H9 (cell line): ENCODE data around the gene ANKRD28. TPM values are rescaled to one million over a fixed set of nuclear protein-coding genes. Genes with fewer than 3 reads are reported as not detected.

Experiments
- DNase-seq: peaks from one replicate; pipeline ENCODE4 v3.0.0-alpha.2; 2017
- H2AFZ ChIP-seq: one replicate; pipeline ENCODE4 v1.6.1; 2013; ENCODE audit warnings: mild to moderate bottlenecking, low read length, control low read depth, moderate library complexity
- H2AK5ac ChIP-seq: 2 replicates; pipeline ENCODE4 v1.6.1; 2013; ENCODE audit warnings: low read length, control low read depth, mixed read lengths; ENCODE audit not compliant: insufficient read length
- H2BK120ac ChIP-seq: one replicate; pipeline ENCODE4 v1.6.1; 2013; ENCODE audit warnings: low read depth, mild to moderate bottlenecking, low read length, control low read depth, inconsistent platforms; ENCODE audit not compliant: poor library complexity, severe bottlenecking
- H2BK12ac ChIP-seq: 2 replicates; pipeline ENCODE4 v1.6.1; 2013; ENCODE audit warnings: low read length, control low read depth, mixed read lengths, low read depth; ENCODE audit not compliant: insufficient read length
- H2BK15ac ChIP-seq: 2 replicates; pipeline ENCODE4 v1.6.1; 2013; ENCODE audit warnings: low read depth, low read length, control low read depth
- H2BK20ac ChIP-seq: one replicate; pipeline ENCODE4 v1.6.1; 2013; ENCODE audit warnings: low read depth, mild to moderate bottlenecking, low read length, control low read depth, inconsistent platforms; ENCODE audit not compliant: poor library complexity, severe bottlenecking
- H2BK5ac ChIP-seq: 2 replicates; pipeline ENCODE4 v1.6.1; 2013; ENCODE audit warnings: low read length, control low read depth, mixed read lengths; ENCODE audit not compliant: insufficient read length
- H3K14ac ChIP-seq: 2 replicates; pipeline ENCODE4 v1.6.1; 2013; ENCODE audit warnings: low read length, control low read depth; ENCODE audit not compliant: insufficient read depth
- H3K18ac ChIP-seq: 2 replicates; pipeline ENCODE4 v1.6.1; 2013; ENCODE audit warnings: low read depth, mild to moderate bottlenecking, mixed read lengths, low read length, control low read depth; ENCODE audit not compliant: insufficient read length
- H3K23ac ChIP-seq: 2 replicates; pipeline ENCODE4 v1.6.1; 2013; ENCODE audit warnings: low read length, control low read depth, mixed read lengths, low read depth; ENCODE audit not compliant: insufficient read length
- H3K23me2 ChIP-seq: 2 replicates; pipeline ENCODE4 v1.6.1; 2013; ENCODE audit warnings: low read depth, mild to moderate bottlenecking, mixed read lengths, low read length, control low read depth; ENCODE audit not compliant: insufficient read length, poor library complexity, severe bottlenecking
- H3K27ac ChIP-seq: 2 replicates; pipeline ENCODE4 v1.5.1; 2013; ENCODE audit warnings: low read length, control low read depth, mixed read lengths, low read depth; ENCODE audit not compliant: insufficient read length
- H3K27me3 ChIP-seq: 2 replicates; pipeline ENCODE4 v1.6.1; 2013; ENCODE audit warnings: low read length, control low read depth, inconsistent platforms; ENCODE audit not compliant: insufficient read depth
- H3K4ac ChIP-seq: 2 replicates; pipeline ENCODE4 v1.6.1; 2013; ENCODE audit warnings: low read depth, mild to moderate bottlenecking, control low read depth, inconsistent platforms, low read length, moderate library complexity
- H3K4me1 ChIP-seq: 2 replicates; pipeline ENCODE4 v1.6.1; 2013; ENCODE audit warnings: low read length, control low read depth, inconsistent platforms; ENCODE audit not compliant: insufficient read depth
- H3K4me2 ChIP-seq: 2 replicates; pipeline ENCODE4 v1.6.1; 2013; ENCODE audit warnings: low read length, control low read depth, mixed read lengths; ENCODE audit not compliant: insufficient read length, insufficient read depth
- H3K56ac ChIP-seq: 2 replicates; pipeline ENCODE4 v1.6.1; 2013; ENCODE audit warnings: low read depth, mild to moderate bottlenecking, mixed read lengths, low read length, control low read depth; ENCODE audit not compliant: insufficient read length
- H3K79me1 ChIP-seq: 2 replicates; pipeline ENCODE4 v1.6.1; 2013; ENCODE audit warnings: low read depth, mild to moderate bottlenecking, moderate library complexity, low read length, control low read depth, inconsistent platforms; ENCODE audit not compliant: insufficient read depth, poor library complexity, severe bottlenecking
- H3K79me2 ChIP-seq: 2 replicates; pipeline ENCODE4 v1.6.1; 2013; ENCODE audit warnings: low read length, control low read depth, inconsistent platforms; ENCODE audit not compliant: insufficient read depth
- H3K9ac ChIP-seq: 2 replicates; pipeline ENCODE4 v1.6.1; 2013; ENCODE audit warnings: low read length, control low read depth, mixed read lengths; ENCODE audit not compliant: insufficient read length; ENCODE audit errors: extremely low read depth
- H3K9me3 ChIP-seq: one replicate; pipeline ENCODE4 v1.6.1; 2013; ENCODE audit warnings: low read depth, low read length, inconsistent platforms; ENCODE audit not compliant: control insufficient read depth
- H3T11ph ChIP-seq: one replicate; pipeline ENCODE4 v1.6.1; 2013; ENCODE audit warnings: mild to moderate bottlenecking, low read length, control low read depth, inconsistent platforms
- H4K20me1 ChIP-seq: one replicate; pipeline ENCODE4 v1.6.1; 2013; ENCODE audit not compliant: control insufficient read depth, insufficient read length, insufficient read depth
- H4K5ac ChIP-seq: 2 replicates; pipeline ENCODE4 v1.6.1; 2013; ENCODE audit warnings: low read depth, mild to moderate bottlenecking, mixed read lengths, low read length, control low read depth; ENCODE audit not compliant: insufficient read length
- H4K8ac ChIP-seq: replicated peaks from 2 replicates; pipeline ENCODE4 v1.6.1; 2013; ENCODE audit warnings: low read length, control low read depth, mixed read lengths, low read depth; ENCODE audit not compliant: insufficient read length
- H4K91ac ChIP-seq: 2 replicates; pipeline ENCODE4 v1.6.1; 2013; ENCODE audit warnings: low read depth, mild to moderate bottlenecking, moderate library complexity, mixed read lengths, low read length, control low read depth; ENCODE audit not compliant: insufficient read length
- H3K27ac Mint-ChIP-seq, 3 experiments: 2 replicates in 2 of 3; 3 replicates in 1 of 3; pipeline ENCODE4 v1.8.0; 2020 to 2021; ENCODE audit warnings: mixed read lengths in 3 of 3, mild to moderate bottlenecking in 1 of 3, moderate library complexity in 1 of 3
- H3K27me3 Mint-ChIP-seq: 2 replicates; pipeline ENCODE4 v1.8.0; 2021; ENCODE audit warnings: low read depth, mild to moderate bottlenecking, moderate library complexity, mixed read lengths
- H3K36me3 Mint-ChIP-seq, 3 experiments: 2 replicates in 2 of 3; 3 replicates in 1 of 3; pipeline ENCODE4 v1.8.0; 2020 to 2021; ENCODE audit warnings: low read depth in 3 of 3, mixed read lengths in 3 of 3; ENCODE audit not compliant: insufficient read depth in 1 of 3
- H3K4me1 Mint-ChIP-seq, 2 experiments: 2 replicates each; pipeline ENCODE4 v1.8.0; 2020; ENCODE audit warnings: mixed read lengths in 2 of 2
- H3K4me3 Mint-ChIP-seq, 2 experiments: 2 replicates in 1 of 2; 3 replicates in 1 of 2; pipeline ENCODE4 v1.8.0; 2020 to 2021; ENCODE audit warnings: mild to moderate bottlenecking in 2 of 2, mixed read lengths in 2 of 2, moderate library complexity in 1 of 2
- H3K9me3 Mint-ChIP-seq, 2 experiments: 2 replicates in 1 of 2; 3 replicates in 1 of 2; pipeline ENCODE4 v1.8.0; 2020; ENCODE audit warnings: mild to moderate bottlenecking in 2 of 2, mixed read lengths in 2 of 2, moderate library complexity in 1 of 2
- WGBS: extraction: QIAGEN DNeasy Blood & Tissue Kit; methylation state at CpG from one replicate; pipeline ENCODE4 v1.1.7; 2013; ENCODE audit warnings: missing lambda C conversion rate, low lambda C conversion rate, mixed read lengths; ENCODE audit not compliant: insufficient read length; ENCODE audit errors: extremely low coverage; 5-methylcytosine and 5-hydroxymethylcytosine counted together
- total RNA-seq: library from RNA; stranded (reverse); gene quantifications from 2 replicates; pipeline ENCODE4 v1.2.1, GENCODE V29; 2021
- TF ChIP-seq, protein P1 (sequence below): fragments of 200-600 bp; sonication (generic); conservative IDR thresholded peaks from 3 replicates; pipeline ENCODE4 v1.8.0; 2021; ENCODE audit warnings: antibody characterized with exemption, mild to moderate bottlenecking

Gene ANKRD28
- total RNA-seq, 1 experiment from 2014 or later, result 59.0 TPM

GRCh38 chr3:15782429-15782828 is 15.3 kb downstream of the ANKRD28 start:
- Histone ChIP-seq H3K4me2 (no peak overlapping the region), H3K79me1 (no peaks in the 10 kb centered on the region), H3K9ac (no peak overlapping the region)

More at GRCh38 chr3:15782429-15782828, 15.3 kb downstream of the ANKRD28 start:
- H3K79me2 ChIP-seq, result peaks cover 2% of the 10 kb centered on the region; the same call in 1 of the 2 replicates
- no peak overlapping the region for H2AFZ ChIP-seq
- no peak overlapping the region for H3K14ac ChIP-seq
- WGBS, result no CpG with 5 or more reads among the region's 2 CpGs
- TF ChIP-seq, protein P1, sequence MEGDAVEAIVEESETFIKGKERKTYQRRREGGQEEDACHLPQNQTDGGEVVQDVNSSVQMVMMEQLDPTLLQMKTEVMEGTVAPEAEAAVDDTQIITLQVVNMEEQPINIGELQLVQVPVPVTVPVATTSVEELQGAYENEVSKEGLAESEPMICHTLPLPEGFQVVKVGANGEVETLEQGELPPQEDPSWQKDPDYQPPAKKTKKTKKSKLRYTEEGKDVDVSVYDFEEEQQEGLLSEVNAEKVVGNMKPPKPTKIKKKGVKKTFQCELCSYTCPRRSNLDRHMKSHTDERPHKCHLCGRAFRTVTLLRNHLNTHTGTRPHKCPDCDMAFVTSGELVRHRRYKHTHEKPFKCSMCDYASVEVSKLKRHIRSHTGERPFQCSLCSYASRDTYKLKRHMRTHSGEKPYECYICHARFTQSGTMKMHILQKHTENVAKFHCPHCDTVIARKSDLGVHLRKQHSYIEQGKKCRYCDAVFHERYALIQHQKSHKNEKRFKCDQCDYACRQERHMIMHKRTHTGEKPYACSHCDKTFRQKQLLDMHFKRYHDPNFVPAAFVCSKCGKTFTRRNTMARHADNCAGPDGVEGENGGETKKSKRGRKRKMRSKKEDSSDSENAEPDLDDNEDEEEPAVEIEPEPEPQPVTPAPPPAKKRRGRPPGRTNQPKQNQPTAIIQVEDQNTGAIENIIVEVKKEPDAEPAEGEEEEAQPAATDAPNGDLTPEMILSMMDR, result no peak
- no peaks in the 10 kb centered on the region for H3K9me3 ChIP-seq
- H3K27me3 ChIP-seq, result no peaks in the 10 kb centered on the region
- no peak overlapping the region for H3K18ac ChIP-seq
- H2BK12ac ChIP-seq, result no peak overlapping the region
- H4K8ac ChIP-seq, result no peak overlapping the region
- H4K91ac ChIP-seq, result no peak overlapping the region
- H2AK5ac ChIP-seq, result no peak overlapping the region
- H3K27ac ChIP-seq, result no peak overlapping the region
- Mint-ChIP-seq H3K27ac (no peak overlapping the region), H3K4me1 (peaks cover 26 to 33% of the 10 kb centered on the region in 2 experiments), H3K4me3 (no peak overlapping the region), H3K36me3 (no peaks in the 10 kb centered on the region; a peak in 2 of 7 replicates), H3K9me3 (no peaks in the 10 kb centered on the region), H3K27me3 (no peaks in the 10 kb centered on the region)
- H2BK5ac ChIP-seq, result no peak overlapping the region
- H3K4me1 ChIP-seq, result no peaks in the 10 kb centered on the region
- DNase-seq, result no peak
- no peak overlapping the region for H2BK120ac ChIP-seq
- H3K4ac ChIP-seq, result no peak overlapping the region
- no peak overlapping the region for H4K5ac ChIP-seq
- no peak overlapping the region for H3K23ac ChIP-seq
- no peak overlapping the region for H3K56ac ChIP-seq
- H3T11ph ChIP-seq, result no peak overlapping the region
- no peak overlapping the region for H2BK20ac ChIP-seq
- no peaks in the 10 kb centered on the region for H4K20me1 ChIP-seq
- no peak overlapping the region for H2BK15ac ChIP-seq
- H3K23me2 ChIP-seq, result no peaks in the 10 kb centered on the region
